Pancreas (tissue), 10 donors: ENCODE measurements around the gene SAMHD1. TPM values are rescaled to one million over a fixed set of nuclear protein-coding genes. Genes with fewer than 3 reads are reported as not detected.

ENCODE experiments used
- ATAC-seq, 4 donors: fragments of 200-7000 bp; cut with Tn5 transposase; one replicate each; pipeline versions ENCODE4 v1.8.0 to v1.9.1; 2020; ENCODE audit warnings: mild to moderate bottlenecking in 4 of 4, moderate library complexity in 4 of 4
- DNase-seq, 6 donors: peaks; one replicate each; pipeline ENCODE4 v3.0.0-alpha.2; 2020
- FAIRE-seq: peaks from 2 replicates; lab custom pipeline; 2012; peaks lifted over from hg19 to GRCh38; lab: Jason Lieb, UNC
- H3K27ac ChIP-seq, 4 donors: fragments of 200-600 bp; sonication (generic); 1 replicate in 3 of 4; 2 replicates in 1 of 4; pipeline versions ENCODE4 v1.5.0 to v1.8.0; 2020
- H3K27me3 ChIP-seq, 4 donors: fragments of 200-600 bp; one replicate each; pipeline ENCODE4 v1.8.0; 2021
- H3K36me3 ChIP-seq, 3 donors: fragments of 200-600 bp; sonication (generic) in 1 of 3; one replicate each; pipeline versions ENCODE4 v1.5.0 to v1.8.0; 2020 to 2021
- H3K4me1 ChIP-seq, 3 donors: fragments of 200-600 bp; one replicate each; pipeline ENCODE4 v1.8.0; 2021
- H3K4me3 ChIP-seq, 4 donors: fragments of 200-600 bp; sonication (generic) in 2 of 4; one replicate each; pipeline versions ENCODE4 v1.5.0 to v1.8.0; 2020 to 2021
- H3K9me3 ChIP-seq, 4 donors: fragments of 200-600 bp; one replicate each; pipeline ENCODE4 v1.8.0; 2021
- WGBS, 2 donors: extraction: QIAGEN DNeasy Blood & Tissue Kit; methylation state at CpG; one replicate each; pipeline ENCODE4 v1.1.7; 2013; 5-methylcytosine and 5-hydroxymethylcytosine counted together
- intact Hi-C, 3 donors: fragments of 100-400 bp; cut with DNase I; formaldehyde crosslinking; loops; one replicate each; pipeline versions ENCODE4 v1.11.1 to v1.14.2; 2022
- polyA plus RNA-seq, 2 donors: library from polyadenylated mRNA; stranded (reverse); fragments of 200-250 nt; gene quantifications; one replicate each; pipeline ENCODE4 v1.2.3, GENCODE V29; 2013
- total RNA-seq, 6 donors: library from RNA; stranded (reverse); fragmentation: NEBNext Ultra II Directional in 4 of 6; extraction: Animal tissue kit (Norgen Biotek cat#: 25700) in 4 of 6; gene quantifications; one replicate each; pipeline versions ENCODE4 v1.2.1 to v1.2.4, GENCODE V29; 2021 to 2023
- TF ChIP-seq, protein P1 (sequence below), 4 donors: fragments of 200-600 bp; sonication (generic) in 3 of 4; IDR thresholded peaks; one replicate each; pipeline versions ENCODE4 v1.5.0 to v1.8.0; 2021; ENCODE audit warnings: antibody characterized with exemption in 4 of 4
- donor health status: healthy with polysubstance abuse.
- donor health status: DM: no; HTN: no; CAD: no; lungs with moderate emphysema.
- donor health status: DM: no; HTN: no; CAD: no.
- donor health status: control.
- donor health status: control.
- donor health status: Bipolar disorder and iron deficiency.
- donor health status: DM: yes; HTN: yes; CAD: no.
- donor health status: DM: no; HTN: no; CAD: no.
- donor health status: DM: no; HTN: no; CAD: no.
- donor health status: DM: yes; HTN: yes; CAD: no.

Gene SAMHD1
- total and polyA plus RNA-seq, 8 donors: 23.3 to 90.7 (median 49.0) TPM

DNA sequence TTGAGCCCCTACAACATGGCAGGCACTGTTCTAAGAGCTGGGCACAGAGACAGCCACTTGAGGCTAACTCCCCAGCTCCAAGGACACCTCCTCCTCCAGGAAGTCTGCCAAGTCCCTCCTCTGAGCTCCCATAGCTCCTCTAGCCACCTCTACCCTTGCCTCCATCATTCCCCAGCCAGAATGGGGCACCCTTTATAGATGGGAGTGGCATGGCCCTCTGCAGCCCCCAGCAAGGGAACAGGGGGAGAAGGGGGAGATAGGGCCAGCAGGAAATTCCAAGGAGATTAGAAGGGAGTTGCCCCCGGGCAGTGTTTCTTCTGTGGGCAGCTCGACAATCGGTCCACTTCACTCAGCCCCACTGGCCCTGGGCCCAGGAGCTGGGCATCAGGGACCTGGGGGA is 95.3 kb downstream of the SAMHD1 start:
- Histone ChIP-seq H3K27me3 (no peaks in the 10 kb centered on the region), H3K36me3 (no peaks in the 10 kb centered on the region), H3K4me3 (no peak overlapping the region), H3K9me3 (no peaks in the 10 kb centered on the region), H3K27ac (no peak overlapping the region), H3K4me1 (peaks cover 0 to 3% (median 0%) of the 10 kb centered on the region in 3 donors)
- TF ChIP-seq, protein P1, sequence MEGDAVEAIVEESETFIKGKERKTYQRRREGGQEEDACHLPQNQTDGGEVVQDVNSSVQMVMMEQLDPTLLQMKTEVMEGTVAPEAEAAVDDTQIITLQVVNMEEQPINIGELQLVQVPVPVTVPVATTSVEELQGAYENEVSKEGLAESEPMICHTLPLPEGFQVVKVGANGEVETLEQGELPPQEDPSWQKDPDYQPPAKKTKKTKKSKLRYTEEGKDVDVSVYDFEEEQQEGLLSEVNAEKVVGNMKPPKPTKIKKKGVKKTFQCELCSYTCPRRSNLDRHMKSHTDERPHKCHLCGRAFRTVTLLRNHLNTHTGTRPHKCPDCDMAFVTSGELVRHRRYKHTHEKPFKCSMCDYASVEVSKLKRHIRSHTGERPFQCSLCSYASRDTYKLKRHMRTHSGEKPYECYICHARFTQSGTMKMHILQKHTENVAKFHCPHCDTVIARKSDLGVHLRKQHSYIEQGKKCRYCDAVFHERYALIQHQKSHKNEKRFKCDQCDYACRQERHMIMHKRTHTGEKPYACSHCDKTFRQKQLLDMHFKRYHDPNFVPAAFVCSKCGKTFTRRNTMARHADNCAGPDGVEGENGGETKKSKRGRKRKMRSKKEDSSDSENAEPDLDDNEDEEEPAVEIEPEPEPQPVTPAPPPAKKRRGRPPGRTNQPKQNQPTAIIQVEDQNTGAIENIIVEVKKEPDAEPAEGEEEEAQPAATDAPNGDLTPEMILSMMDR (IDR thresholded peaks at IDR 0.05): no peak
- peak in 1 of 4 donors; percentile 18 for ATAC-seq
- intact Hi-C loops: no loop called here
- no peak for FAIRE-seq
- DNase-seq: no peak
- 86 to 90% methylated on average over 3 of the region's 3 CpGs for WGBS, 2 donors

DNA sequence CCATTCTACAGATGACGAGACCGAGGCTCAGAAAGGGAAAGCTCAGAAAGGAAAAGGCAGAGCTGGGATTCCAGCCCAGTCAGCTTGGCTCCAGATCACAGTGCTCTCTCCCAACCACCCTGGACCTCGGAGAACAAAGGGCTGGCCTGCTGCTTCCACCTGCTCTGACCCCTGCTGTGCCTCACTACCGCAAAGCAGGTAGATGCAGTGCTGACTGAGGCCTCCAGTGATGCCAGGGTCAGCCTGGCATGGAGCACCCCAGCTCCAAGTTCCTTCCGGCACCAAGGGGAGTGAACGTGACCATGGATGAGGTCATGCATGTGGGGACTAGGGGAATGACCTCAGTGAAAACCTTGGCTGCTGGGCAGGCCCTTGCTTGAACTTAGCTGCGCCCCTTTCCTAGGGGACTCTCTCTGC is 96.3 kb downstream of the SAMHD1 start:
- no peak overlapping the region for H3K27ac ChIP-seq
- intact Hi-C loops: no loop called here
- no peaks in the 10 kb centered on the region for H3K9me3 ChIP-seq
- no peaks in the 10 kb centered on the region for H3K27me3 ChIP-seq
- ATAC-seq: no peak
- no peak overlapping the region for H3K4me3 ChIP-seq
- H3K36me3 ChIP-seq: no peaks in the 10 kb centered on the region
- DNase-seq: no peak
- TF ChIP-seq, protein P1 (IDR thresholded peaks at IDR 0.05): no peak
- H3K4me1 ChIP-seq: peaks cover 0 to 3% (median 0%) of the 10 kb centered on the region in 3 donors
- FAIRE-seq: no peak
- WGBS, 2 donors: 81 to 87% methylated on average over 7 of the region's 7 CpGs

DNA sequence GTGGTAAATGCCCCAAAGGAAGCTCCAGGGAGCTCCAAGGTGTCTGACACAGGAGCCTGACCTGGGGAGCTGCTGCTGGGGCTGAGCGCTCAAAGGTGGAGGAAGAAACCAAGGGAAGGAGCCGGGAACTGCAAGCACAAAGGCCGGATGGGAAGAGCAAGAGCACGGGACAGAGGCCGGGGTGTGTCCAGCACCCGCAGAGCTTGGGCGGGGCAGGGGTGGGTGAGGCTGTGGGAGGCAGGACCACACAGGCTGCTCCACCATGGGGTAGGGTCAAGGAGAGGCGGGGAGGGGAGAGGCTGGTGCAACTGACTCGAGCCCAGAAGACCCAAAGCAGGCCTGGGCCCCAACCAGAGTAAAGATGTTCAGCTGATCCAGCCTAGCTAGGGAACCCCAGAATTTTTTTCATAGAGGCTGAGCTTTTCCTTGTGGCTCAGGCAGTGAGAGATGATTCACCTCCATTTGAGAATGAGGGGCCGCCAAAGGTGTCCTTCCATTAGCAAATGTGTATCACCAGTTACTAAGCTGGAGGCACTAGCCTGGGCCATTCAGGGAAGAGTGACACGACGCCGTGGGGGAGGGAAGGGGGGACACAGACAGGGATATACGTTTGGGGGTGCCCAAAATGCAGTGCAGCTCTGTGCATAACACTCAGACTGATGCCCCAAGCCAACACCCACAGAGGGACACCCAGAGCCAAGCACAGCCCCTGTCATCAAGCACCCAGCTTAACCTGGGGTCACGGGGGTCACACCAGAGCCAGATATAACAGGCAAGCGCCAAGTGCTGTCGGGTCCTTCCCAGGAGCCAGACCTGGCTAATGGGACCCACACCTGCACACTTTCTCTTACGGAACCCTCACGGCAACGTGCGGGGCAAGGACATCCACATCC is 96.9 kb downstream of the SAMHD1 start:
- Histone ChIP-seq H3K4me3 (no peak overlapping the region), H3K9me3 (no peaks in the 10 kb centered on the region), H3K27ac (no peak overlapping the region), H3K27me3 (no peaks in the 10 kb centered on the region), H3K36me3 (no peaks in the 10 kb centered on the region), H3K4me1 (peaks cover 0 to 3% (median 0%) of the 10 kb centered on the region in 3 donors)
- WGBS, 2 donors: 81 to 82% methylated on average over 21 of the region's 21 CpGs
- DNase-seq: no peak
- intact Hi-C loops: no loop called here
- no peak for FAIRE-seq
- TF ChIP-seq, protein P1 (IDR thresholded peaks at IDR 0.05): no peak
- ATAC-seq: no peak

DNA sequence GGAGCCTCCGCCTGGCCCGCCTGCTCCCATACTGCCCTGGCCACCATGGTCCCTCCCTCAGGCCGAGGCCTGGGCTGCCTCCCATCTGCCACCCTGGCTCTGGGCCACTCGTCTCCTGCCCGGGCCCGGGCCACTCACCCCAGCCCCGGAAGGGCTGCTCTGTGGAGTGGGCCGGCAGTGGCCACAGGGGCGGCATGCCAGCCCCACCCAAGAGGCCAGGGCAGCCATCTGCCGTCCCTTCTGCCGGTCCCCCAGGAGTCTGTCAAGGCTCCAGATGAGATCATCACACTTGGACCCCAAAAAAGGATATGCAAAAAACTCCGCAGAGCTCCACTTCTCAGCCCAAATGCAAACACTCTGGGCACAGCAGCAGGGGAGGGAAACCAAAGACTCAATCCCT is 99.3 kb downstream of the SAMHD1 start:
- TF ChIP-seq, protein P1 (IDR thresholded peaks at IDR 0.05): no peak
- Histone ChIP-seq H3K27me3 (no peaks in the 10 kb centered on the region), H3K36me3 (no peaks in the 10 kb centered on the region), H3K4me3 (no peak overlapping the region), H3K9me3 (no peaks in the 10 kb centered on the region), H3K27ac (no peak overlapping the region), H3K4me1 (no peaks in the 10 kb centered on the region)
- FAIRE-seq: no peak
- intact Hi-C loops: no loop called here
- peak in 1 of 4 donors; percentile 31 for ATAC-seq
- 85 to 87% methylated on average over 12 of the region's 12 CpGs for WGBS, 2 donors
- DNase-seq: no peak

DNA sequence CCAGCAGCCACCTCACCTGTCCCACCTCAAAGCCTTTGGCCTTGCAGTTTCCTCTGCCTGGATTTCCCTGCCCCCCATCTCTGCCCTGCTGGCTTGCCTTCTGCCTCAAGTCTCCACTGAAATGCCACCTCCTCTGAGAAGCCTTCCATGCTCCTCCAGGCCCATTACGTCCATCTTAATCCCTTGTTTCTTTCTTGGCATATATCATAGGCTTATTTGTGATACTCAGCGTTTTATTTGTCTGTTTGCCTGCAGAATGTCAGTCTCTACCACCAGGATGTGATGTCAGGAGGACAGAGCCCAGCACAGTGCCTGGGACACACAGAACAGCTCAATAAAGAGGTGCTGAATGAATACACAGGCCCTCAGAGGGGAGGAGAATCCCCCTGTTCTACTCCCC is 100.0 kb downstream of the SAMHD1 start:
- intact Hi-C loops: no loop called here
- Histone ChIP-seq H3K27ac (no peak overlapping the region), H3K4me1 (no peaks in the 10 kb centered on the region), H3K4me3 (no peak overlapping the region), H3K27me3 (no peaks in the 10 kb centered on the region), H3K36me3 (no peaks in the 10 kb centered on the region), H3K9me3 (no peaks in the 10 kb centered on the region)
- TF ChIP-seq, protein P1 (IDR thresholded peaks at IDR 0.05): no peak
- DNase-seq: no peak
- no peak for FAIRE-seq
- WGBS, 2 donors: 88 to 95% methylated on average over 2 of the region's 2 CpGs
- no peak for ATAC-seq
